Measurements from ENCODE around the gene CFAP299. TPM values are rescaled to one million over a fixed set of nuclear protein-coding genes. Genes with fewer than 3 reads are reported as not detected.

Gene CFAP299
- total RNA-seq, 1 experiment from 2014 or later: not detected

DNA sequence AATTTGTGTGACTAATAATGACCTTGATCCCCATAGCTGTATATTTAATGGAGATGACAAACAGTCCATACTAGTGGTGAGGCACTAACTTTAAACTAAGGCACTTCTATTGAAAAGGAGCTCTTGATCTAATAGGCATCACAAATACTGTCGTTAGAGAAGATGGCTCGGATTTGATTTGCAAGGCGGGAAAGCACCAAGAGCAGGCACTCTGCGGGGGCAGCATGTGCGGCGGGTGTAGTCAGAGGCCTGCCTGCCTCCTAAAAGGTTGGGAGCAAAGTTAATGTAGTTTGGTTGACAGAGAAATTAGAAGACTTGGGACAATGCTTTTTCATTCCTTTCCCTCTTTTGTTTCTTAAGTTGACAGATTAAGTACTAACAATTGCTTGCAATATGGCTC is 278.8 kb downstream of the CFAP299 start:
- POLR2A ChIA-PET (ENCODE audit: low non-redundant PET): no interaction called here
- BruUV-seq (replicated peaks): no TSS peak

GRCh38 chr4:80615099-80615498 is 279.6 kb downstream of the CFAP299 start:
- Histone ChIP-seq H3K9me3 (ENCODE audit: low read depth, low read length, poor library complexity, severe bottlenecking) (no peaks in the 10 kb centered on the region), H3K4me1 (ENCODE audit: insufficient read depth, low read length, poor library complexity, severe bottlenecking) (no peaks in the 10 kb centered on the region), H3K27me3 (replicated peaks; ENCODE audit: insufficient read depth, low read depth, low read length, poor library complexity) (peaks cover 3% of the 10 kb centered on the region), H3K27ac (ENCODE audit: low read depth, low read length, poor library complexity, severe bottlenecking) (no peak overlapping the region), H3K36me3 (ENCODE audit: insufficient read depth, low read length, poor library complexity, severe bottlenecking) (no peaks in the 10 kb centered on the region), H3K4me3 (ENCODE audit: low read depth, low read length, poor library complexity, severe bottlenecking) (no peak overlapping the region)
- TF ChIP-seq CTCF (conservative IDR thresholded peaks at IDR 0.05; ENCODE audit: low read depth, low read length) (no peak), EZH2 (IDR thresholded peaks at IDR 0.05; ENCODE audit: borderline replicate concordance, low read depth, low read length, poor library complexity, severe bottlenecking) (no peak)
- no peak for DNase-seq (ENCODE audit: low spot score)
- no TSS peak for BruUV-seq (replicated peaks)
- POLR2A ChIA-PET (ENCODE audit: low non-redundant PET): no interaction called here
- CTCF ChIA-PET: no interaction called here
- intact Hi-C loops (cut with micrococcal nuclease; ENCODE audit: unreplicated experiment): no loop called here

More for the DNA sequence above, 278.8 kb downstream of the CFAP299 start:
- Histone ChIP-seq H3K27me3 (replicated peaks; ENCODE audit: insufficient read depth, low read depth, low read length, poor library complexity) (peaks cover 3% of the 10 kb centered on the region), H3K27ac (ENCODE audit: low read depth, low read length, poor library complexity, severe bottlenecking) (no peak overlapping the region), H3K4me1 (ENCODE audit: insufficient read depth, low read length, poor library complexity, severe bottlenecking) (no peaks in the 10 kb centered on the region), H3K4me3 (ENCODE audit: low read depth, low read length, poor library complexity, severe bottlenecking) (no peak overlapping the region), H3K36me3 (ENCODE audit: insufficient read depth, low read length, poor library complexity, severe bottlenecking) (no peaks in the 10 kb centered on the region), H3K9me3 (ENCODE audit: low read depth, low read length, poor library complexity, severe bottlenecking) (no peaks in the 10 kb centered on the region)
- DNase-seq (ENCODE audit: low spot score): no peak
- intact Hi-C loops (cut with micrococcal nuclease; ENCODE audit: unreplicated experiment): no loop called here
- TF ChIP-seq EZH2 (IDR thresholded peaks at IDR 0.05; ENCODE audit: borderline replicate concordance, low read depth, low read length, poor library complexity, severe bottlenecking): no peak
- no peak for TF ChIP-seq CTCF (conservative IDR thresholded peaks at IDR 0.05; ENCODE audit: low read depth, low read length)
- CTCF ChIA-PET: no interaction called here

DNA sequence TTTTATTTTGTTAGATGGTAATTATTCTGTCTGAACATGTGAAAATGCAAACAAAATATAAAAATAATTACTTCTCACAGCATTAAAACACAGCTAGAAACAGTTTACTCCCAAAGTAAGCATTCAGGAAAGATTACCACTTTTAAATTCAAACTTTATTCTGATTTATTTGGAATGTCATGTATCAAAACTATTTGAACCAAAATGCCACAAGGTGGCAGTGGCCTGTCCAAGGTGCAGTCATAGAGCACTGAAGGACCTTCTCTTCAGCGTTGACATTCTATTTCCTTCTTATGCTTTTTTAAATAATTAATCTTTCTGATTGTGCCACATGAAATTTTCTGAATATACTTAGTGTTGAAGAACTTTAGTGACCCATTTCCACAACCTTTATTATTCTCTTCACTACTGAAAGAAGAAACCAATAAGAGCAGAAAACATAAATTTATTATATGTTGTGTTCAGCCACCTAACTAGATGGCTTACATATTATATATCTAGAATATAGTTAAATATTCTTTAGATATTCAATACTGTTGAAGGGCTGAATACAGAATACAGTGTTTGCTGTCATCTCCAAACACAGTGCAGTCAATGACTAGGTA is 283.6 kb downstream of the CFAP299 start:
- POLR2A ChIA-PET (ENCODE audit: low non-redundant PET): no interaction called here
- no peak for DNase-seq (ENCODE audit: low spot score)
- CTCF ChIA-PET: no interaction called here
- H3K36me3 ChIP-seq (ENCODE audit: insufficient read depth, low read length, poor library complexity, severe bottlenecking): no peaks in the 10 kb centered on the region
- no peaks in the 10 kb centered on the region for H3K27me3 ChIP-seq (replicated peaks; ENCODE audit: insufficient read depth, low read depth, low read length, poor library complexity)
- TF ChIP-seq CTCF (conservative IDR thresholded peaks at IDR 0.05; ENCODE audit: low read depth, low read length): no peak
- TF ChIP-seq EZH2 (IDR thresholded peaks at IDR 0.05; ENCODE audit: borderline replicate concordance, low read depth, low read length, poor library complexity, severe bottlenecking): no peak
- intact Hi-C loops (cut with micrococcal nuclease; ENCODE audit: unreplicated experiment): loop anchor here (2.0 kb wide), 1 partner anchor 422 kb away; no protein-coding TSS in a partner anchor
- no TSS peak for BruUV-seq (replicated peaks)
- no peaks in the 10 kb centered on the region for H3K4me1 ChIP-seq (ENCODE audit: insufficient read depth, low read length, poor library complexity, severe bottlenecking)
- H3K9me3 ChIP-seq (ENCODE audit: low read depth, low read length, poor library complexity, severe bottlenecking): no peaks in the 10 kb centered on the region
- no peak overlapping the region for H3K27ac ChIP-seq (ENCODE audit: low read depth, low read length, poor library complexity, severe bottlenecking)
- no peak overlapping the region for H3K4me3 ChIP-seq (ENCODE audit: low read depth, low read length, poor library complexity, severe bottlenecking)
